IMR-90 (cell line): ENCODE measurements around the gene PTPRK. TPM values are rescaled to one million over a fixed set of nuclear protein-coding genes. Genes with fewer than 3 reads are reported as not detected.

Experiments used
- ATAC-seq: fragments of 200-7000 bp; cut with Tn5 transposase; 2 replicates; pipeline ENCODE4 v1.9.1; 2020; ENCODE audit warnings: low read depth, mild to moderate bottlenecking, moderate library complexity
- BruUV-seq: library from RNA; stranded (reverse); fragments of 400-500 nt; replicated peaks from 2 replicates; lab custom pipeline; 2021; lab: Mats Ljungman, UMichigan
- CTCF ChIA-PET: fragments of 300-600 bp; formaldehyde crosslinking; extraction: SDS; loops from one replicate; lab custom pipeline; 2021; ENCODE audit warnings: antibody characterized with exemption; lab: Yijun Ruan, JAX
- POLR2A ChIA-PET: fragments of 300-600 bp; sonication (Branson Sonifier 250); formaldehyde crosslinking; loops from one replicate; lab custom pipeline; 2022; ENCODE audit warnings: antibody characterized with exemption; ENCODE audit not compliant: unreplicated experiment; lab: Charles Lee
- DNase-seq: peaks from one replicate; pipeline ENCODE4 v3.0.0; 2013
- H2AFZ ChIP-seq: replicated peaks from 2 replicates; pipeline ENCODE3; 2013; ENCODE audit warnings: low read length, mild to moderate bottlenecking; ENCODE audit not compliant: poor library complexity
- H2AK5ac ChIP-seq: 2 replicates; pipeline ENCODE4 v1.6.1; 2013; ENCODE audit warnings: low read depth, low read length, inconsistent platforms
- H2AK9ac ChIP-seq: replicated peaks from 2 replicates; pipeline ENCODE3; 2013; ENCODE audit warnings: mild to moderate bottlenecking, low read depth, low read length, moderate library complexity; ENCODE audit not compliant: poor library complexity
- H2BK120ac ChIP-seq: 2 replicates; pipeline ENCODE4 v1.6.1; 2013; ENCODE audit warnings: low read depth, low read length, inconsistent platforms
- H2BK15ac ChIP-seq: 3 replicates; pipeline ENCODE4 v1.6.1; 2013; ENCODE audit warnings: low read depth, low read length, inconsistent platforms
- H2BK20ac ChIP-seq: 2 replicates; pipeline ENCODE4 v1.6.1; 2013; ENCODE audit warnings: low read depth, mild to moderate bottlenecking, inconsistent platforms, low read length, moderate library complexity
- H2BK5ac ChIP-seq: 2 replicates; pipeline ENCODE4 v1.6.1; 2013; ENCODE audit warnings: mild to moderate bottlenecking, low read depth, low read length, inconsistent platforms; ENCODE audit not compliant: poor library complexity, severe bottlenecking
- H3K14ac ChIP-seq: replicated peaks from 2 replicates; pipeline ENCODE4 v1.6.1; 2013; ENCODE audit warnings: low read depth, low read length, inconsistent platforms
- H3K18ac ChIP-seq: 2 replicates; pipeline ENCODE4 v1.6.1; 2013; ENCODE audit warnings: low read depth, low read length, control low read depth
- H3K23ac ChIP-seq: 2 replicates; pipeline ENCODE4 v1.6.1; 2013; ENCODE audit warnings: low read depth, low read length, inconsistent platforms
- H3K27ac ChIP-seq: 2 replicates; pipeline ENCODE4 v1.5.1; 2013; ENCODE audit warnings: mild to moderate bottlenecking, control low read depth, low read length; ENCODE audit not compliant: insufficient read depth
- H3K27me3 ChIP-seq: 2 replicates; pipeline ENCODE4 v1.6.1; 2013; ENCODE audit warnings: low read length; ENCODE audit not compliant: control insufficient read depth, insufficient read depth
- H3K36me3 ChIP-seq: 2 replicates; pipeline ENCODE4 v1.6.1; 2013; ENCODE audit warnings: low read length, mixed read lengths; ENCODE audit not compliant: control insufficient read depth, insufficient read depth
- H3K4ac ChIP-seq: 2 replicates; pipeline ENCODE4 v1.6.1; 2013; ENCODE audit warnings: low read depth, low read length, inconsistent platforms
- H3K4me1 ChIP-seq: 2 replicates; pipeline ENCODE4 v1.6.1; 2013; ENCODE audit warnings: low read length, mixed read lengths; ENCODE audit not compliant: control insufficient read depth, insufficient read depth
- H3K4me2 ChIP-seq: 2 replicates; pipeline ENCODE4 v1.6.1; 2013; ENCODE audit warnings: low read depth, mild to moderate bottlenecking, control low read depth, low read length, moderate library complexity
- H3K4me3 ChIP-seq: 2 replicates; pipeline ENCODE4 v1.5.1; 2013; ENCODE audit warnings: low read depth, mild to moderate bottlenecking, control low read depth, low read length, moderate library complexity; ENCODE audit not compliant: insufficient read depth
- H3K56ac ChIP-seq: 2 replicates; pipeline ENCODE4 v1.6.1; 2013; ENCODE audit warnings: low read length, inconsistent platforms; ENCODE audit not compliant: insufficient read depth; ENCODE audit errors: extremely low read depth
- H3K79me1 ChIP-seq, 2 experiments: 2 replicates each; pipeline ENCODE4 v1.6.1; 2013; ENCODE audit warnings: low read length in 2 of 2, inconsistent platforms in 1 of 2, low read depth in 1 of 2
- H3K9ac ChIP-seq: 2 replicates; pipeline ENCODE4 v1.6.1; 2013; ENCODE audit warnings: low read depth, low read length, control low read depth
- H3K9me1 ChIP-seq: 2 replicates; pipeline ENCODE4 v1.6.1; 2013; ENCODE audit warnings: low read length, inconsistent platforms; ENCODE audit not compliant: insufficient read depth
- H3K9me3 ChIP-seq: 2 replicates; pipeline ENCODE4 v1.6.1; 2013; ENCODE audit warnings: low read length; ENCODE audit not compliant: control insufficient read depth, insufficient read depth
- H4K20me1 ChIP-seq: 2 replicates; pipeline ENCODE4 v1.6.1; 2013; ENCODE audit warnings: low read length, inconsistent platforms; ENCODE audit not compliant: insufficient read depth
- H4K5ac ChIP-seq: 2 replicates; pipeline ENCODE4 v1.6.1; 2013; ENCODE audit warnings: mild to moderate bottlenecking, low read depth, low read length, control low read depth
- H4K8ac ChIP-seq, 2 experiments: 2 replicates each; pipeline ENCODE4 v1.6.1; 2013; ENCODE audit warnings: low read depth in 2 of 2, low read length in 2 of 2, control low read depth in 1 of 2, inconsistent platforms in 1 of 2
- H4K91ac ChIP-seq: 2 replicates; pipeline ENCODE4 v1.6.1; 2013; ENCODE audit warnings: low read depth, low read length, inconsistent platforms; ENCODE audit not compliant: insufficient read depth
- BHLHE40 ChIP-seq: fragments of 150-350 bp; IDR thresholded peaks from 2 replicates; pipeline ENCODE4 v1.6.1; 2016; ENCODE audit warnings: mild to moderate bottlenecking, low read depth, low read length
- CEBPB ChIP-seq: IDR thresholded peaks from 2 replicates; pipeline ENCODE4 v1.6.1; 2012; ENCODE audit warnings: low read depth, low read length, improper control_type of control experiment
- CHD1 ChIP-seq: IDR thresholded peaks from 2 replicates; pipeline ENCODE4 v1.6.1; 2012; ENCODE audit warnings: low read depth, low read length, improper control_type of control experiment
- CTCF ChIP-seq: conservative IDR thresholded peaks from 2 replicates; pipeline ENCODE4 v1.5.1; 2012; ENCODE audit warnings: mild to moderate bottlenecking, low read depth, low read length, improper control_type of control experiment
- ELK1 ChIP-seq: fragments of 150-350 bp; IDR thresholded peaks from 2 replicates; pipeline ENCODE4 v1.6.1; 2016; ENCODE audit warnings: low read depth, mild to moderate bottlenecking, low read length, moderate library complexity, borderline replicate concordance
- FOS ChIP-seq: fragments of 150-350 bp; IDR thresholded peaks from 2 replicates; pipeline ENCODE4 v1.6.1; 2016; ENCODE audit warnings: low read depth, low read length
- MAFK ChIP-seq: IDR thresholded peaks from 2 replicates; pipeline ENCODE4 v1.6.1; 2012; ENCODE audit warnings: low read depth, low read length, improper control_type of control experiment
- MAZ ChIP-seq: IDR thresholded peaks from 2 replicates; pipeline ENCODE4 v1.6.1; 2012; ENCODE audit warnings: low read depth, mild to moderate bottlenecking, low read length, improper control_type of control experiment, moderate library complexity, borderline replicate concordance
- MXI1 ChIP-seq: IDR thresholded peaks from 2 replicates; pipeline ENCODE4 v1.6.1; 2012; ENCODE audit warnings: low read depth, mild to moderate bottlenecking, low read length, moderate library complexity, borderline replicate concordance
- NFE2L2 ChIP-seq: fragments of 150-350 bp; IDR thresholded peaks from 2 replicates; pipeline ENCODE4 v1.6.1; 2016; ENCODE audit warnings: low read depth, mild to moderate bottlenecking, low read length
- POLR2A ChIP-seq: IDR thresholded peaks from 2 replicates; pipeline ENCODE4 v1.6.1; 2012; ENCODE audit warnings: mild to moderate bottlenecking, low read depth, low read length
- RAD21 ChIP-seq: IDR thresholded peaks from 2 replicates; pipeline ENCODE4 v1.6.1; 2012; ENCODE audit warnings: low read length, improper control_type of control experiment
- RCOR1 ChIP-seq: IDR thresholded peaks from 2 replicates; pipeline ENCODE4 v1.6.1; 2012; ENCODE audit warnings: mild to moderate bottlenecking, low read length, improper control_type of control experiment; ENCODE audit not compliant: insufficient replicate concordance
- RFX5 ChIP-seq: IDR thresholded peaks from 2 replicates; pipeline ENCODE4 v1.8.0; 2012; ENCODE audit warnings: low read depth, mild to moderate bottlenecking, low read length, moderate library complexity
- SMC3 ChIP-seq: fragments of 150-350 bp; IDR thresholded peaks from 2 replicates; pipeline ENCODE4 v1.6.1; 2016; ENCODE audit warnings: low read depth, mild to moderate bottlenecking, antibody characterized with exemption, low read length, moderate library complexity
- USF2 ChIP-seq: fragments of 150-350 bp; IDR thresholded peaks from 2 replicates; pipeline ENCODE4 v1.6.1; 2017; ENCODE audit warnings: mild to moderate bottlenecking, antibody characterized with exemption, low read length, low read depth
- dilution Hi-C: fragments of 300-500 bp; cut with HindIII; formaldehyde crosslinking; loops from one replicate; pipeline ENCODE4 v1.14.3; 2018; ENCODE audit warnings: low sequenced_read_pairs; ENCODE audit not compliant: unreplicated experiment
- in situ Hi-C: fragments of 300-500 bp; cut with MboI; formaldehyde crosslinking; loops from 3 replicates; pipeline ENCODE4 v1.14.3; 2019; ENCODE audit warnings: low sequenced_read_pairs, inconsistent platforms, mixed read lengths
- intact Hi-C: fragments of 100-400 bp; cut with micrococcal nuclease; formaldehyde crosslinking; loops from 2 replicates; pipeline ENCODE4 v1.10.0; 2022
- polyA plus RNA-seq, 3 experiments: library from polyadenylated mRNA; depleted of rRNA; stranded (reverse); fragments of >200 nt; gene quantifications; 2 replicates each; pipeline ENCODE4 v1.2.3, GENCODE V29; 2012; ENCODE audit warnings: low replicate concordance in 1 of 3
- total RNA-seq: library from RNA; depleted of rRNA; stranded (reverse); fragments of >200 nt; gene quantifications from 2 replicates; pipeline ENCODE4 v1.2.3, GENCODE V29; 2012

Gene PTPRK
- total and polyA plus RNA-seq, 2 of the 4 experiments (the other 2 are of a cell fraction) = 18.0 to 80.8 TPM

- ATAC-seq = no peak
- dilution Hi-C loops = no loop called here
- no peak overlapping the region for H4K8ac ChIP-seq
Observed at GRCh38 chr6:128500014-128500413, 20.4 kb downstream of the PTPRK start.

More at GRCh38 chr6:128500014-128500413, 20.4 kb downstream of the PTPRK start:
- Histone ChIP-seq H3K4me2 (no peak overlapping the region), H4K91ac (no peak overlapping the region), H3K4me3 (no peak overlapping the region), H3K9me3 (no peaks in the 10 kb centered on the region), H4K20me1 (peaks cover 55% of the 10 kb centered on the region; the same call in 1 of the 2 replicates), H3K23ac (no peak overlapping the region), H3K9ac (no peak overlapping the region), H3K14ac (no peak overlapping the region), H2AFZ (no peak overlapping the region), H2BK20ac (no peak overlapping the region), H3K9me1 (peaks cover 16% of the 10 kb centered on the region), H3K27ac (no peak overlapping the region), H3K36me3 (peaks cover 4% of the 10 kb centered on the region; the same call in 1 of the 2 replicates), H2AK9ac (no peak overlapping the region), H2BK15ac (no peak overlapping the region), H3K4ac (no peak overlapping the region), H4K5ac (no peak overlapping the region), H3K18ac (no peak overlapping the region), H2AK5ac (no peak overlapping the region), H2BK120ac (no peak overlapping the region), H3K79me1 (peaks cover 45 to 55% of the 10 kb centered on the region in 2 experiments), H3K4me1 (peaks cover 12% of the 10 kb centered on the region), H3K27me3 (no peaks in the 10 kb centered on the region), H3K56ac (no peak overlapping the region), H2BK5ac (no peak overlapping the region)
- no TSS peak for BruUV-seq
- ChIA-PET CTCF (no interaction called here), POLR2A (no interaction called here)
- in situ Hi-C loops (loop anchor here (10.0 kb wide), 1 partner anchor 155 kb away; no protein-coding TSS in a partner anchor), intact Hi-C loops (no loop called here)
- DNase-seq = peak; percentile 24
- TF ChIP-seq NFE2L2 (no peak), CEBPB (no peak), RCOR1 (no peak), MAFK (no peak), RFX5 (no peak), POLR2A (no peak), RAD21 (no peak), CTCF (no peak), SMC3 (no peak), FOS (no peak), MAZ (no peak), MXI1 (no peak), CHD1 (no peak), USF2 (no peak), ELK1 (no peak), BHLHE40 (no peak)
